Measurements from ENCODE around the gene IGFBP1. TPM values are rescaled to one million over a fixed set of nuclear protein-coding genes. Genes with fewer than 3 reads are reported as not detected.

IGFBP1 gene
- total RNA-seq, 1 donor from 2014 or later = not detected

DNA sequence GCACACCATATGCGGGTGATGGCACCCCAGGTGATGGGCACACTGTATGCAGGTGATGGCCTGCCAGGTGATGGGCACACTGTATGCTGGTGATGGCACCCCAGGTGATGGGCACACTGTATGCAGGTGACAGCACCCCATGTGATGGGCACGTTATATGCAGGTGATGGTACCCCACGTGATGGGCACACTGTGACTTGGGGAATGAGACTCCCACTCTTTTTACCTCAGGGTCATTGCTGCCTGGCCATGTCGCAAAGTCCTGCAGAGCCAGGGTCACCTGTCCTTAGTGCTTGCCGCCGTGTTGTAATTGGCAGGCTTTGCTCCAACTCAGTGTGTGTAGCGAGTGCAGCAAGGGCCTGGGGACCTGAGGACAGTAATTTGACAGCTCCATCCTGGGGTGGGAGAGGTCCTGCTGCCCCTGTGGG, 7.8 kb upstream of the IGFBP1 start:
- DNase-seq (ENCODE audit: extremely low read depth, low read depth, low spot score) = no peak

DNA sequence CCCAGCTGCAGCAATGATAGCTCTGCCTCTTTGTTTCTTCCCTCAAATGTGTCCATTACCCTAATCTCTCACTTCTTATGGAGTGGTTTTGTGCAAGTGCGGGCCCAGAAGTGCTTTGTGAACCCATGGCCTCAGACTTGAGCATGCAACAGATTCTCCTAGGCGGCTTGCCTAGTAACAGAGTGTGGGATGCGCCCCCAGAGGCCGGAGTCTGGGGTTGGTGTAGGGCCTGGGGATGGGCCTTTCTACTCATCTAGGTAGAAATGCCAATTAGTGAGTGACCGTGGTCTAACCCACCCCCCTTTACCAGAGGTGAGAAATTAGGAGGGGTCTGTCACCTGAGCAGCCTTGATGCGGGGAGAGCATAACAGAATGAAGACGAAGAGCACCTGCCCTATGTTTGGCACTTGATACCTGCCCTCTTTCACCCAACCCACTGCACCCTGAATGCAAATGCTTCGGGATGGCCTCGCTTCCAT, 7.0 kb upstream of the IGFBP1 start:
- no peak for DNase-seq (ENCODE audit: extremely low read depth, low read depth, low spot score)

DNA sequence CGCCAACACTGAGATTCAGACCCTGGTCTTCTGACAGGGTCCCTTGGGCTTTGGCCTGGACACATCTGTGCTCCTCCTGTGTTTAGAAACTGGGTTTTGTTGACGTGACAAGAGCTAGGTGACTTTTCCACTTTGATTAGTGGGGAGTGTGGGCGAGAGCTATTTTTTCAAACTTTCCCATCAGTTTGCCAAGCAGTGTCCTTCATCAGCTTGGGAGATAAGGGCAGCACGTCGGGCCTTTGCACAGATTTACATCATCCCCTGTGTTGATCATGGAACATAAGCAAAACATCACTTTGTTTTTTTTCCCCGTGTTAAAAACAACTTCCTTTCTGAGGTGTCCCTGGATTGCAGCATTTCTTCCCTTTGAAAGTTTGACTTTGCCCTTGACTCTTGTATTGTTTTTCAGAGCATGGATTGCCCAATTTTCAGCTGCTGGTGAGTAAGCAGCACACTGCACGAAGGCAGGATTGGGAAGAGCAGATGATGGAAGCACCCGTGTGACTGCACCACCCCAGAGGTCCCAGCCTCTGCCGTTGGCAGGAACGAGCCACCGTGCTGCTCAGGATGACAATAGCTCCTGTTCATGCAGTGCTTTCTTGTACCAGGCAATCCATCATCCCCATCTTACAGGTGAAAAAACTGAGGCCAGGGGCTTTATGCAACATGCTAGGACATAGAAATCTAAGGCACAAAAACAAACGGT, 6.4 kb upstream of the IGFBP1 start:
- no peak for DNase-seq (ENCODE audit: extremely low read depth, low read depth, low spot score)

DNA sequence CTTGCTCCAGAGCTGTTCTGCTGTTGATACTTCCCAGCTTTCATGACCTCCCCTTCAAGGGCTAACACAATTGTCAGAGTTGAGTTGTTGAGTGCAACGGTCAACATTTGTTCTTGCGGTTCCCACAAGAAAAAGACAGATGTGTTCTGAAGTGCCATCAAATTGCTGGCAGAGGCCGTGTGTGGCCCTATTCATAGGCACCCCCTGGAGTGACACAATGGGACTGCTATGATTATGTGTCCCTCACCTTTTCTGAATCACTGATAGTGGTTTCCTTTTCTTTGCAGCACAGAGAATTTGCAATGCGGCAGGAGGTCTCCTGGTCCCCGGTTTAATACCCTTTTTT, 5.8 kb upstream of the IGFBP1 start:
- no peak for DNase-seq (ENCODE audit: extremely low read depth, low read depth, low spot score)

DNA sequence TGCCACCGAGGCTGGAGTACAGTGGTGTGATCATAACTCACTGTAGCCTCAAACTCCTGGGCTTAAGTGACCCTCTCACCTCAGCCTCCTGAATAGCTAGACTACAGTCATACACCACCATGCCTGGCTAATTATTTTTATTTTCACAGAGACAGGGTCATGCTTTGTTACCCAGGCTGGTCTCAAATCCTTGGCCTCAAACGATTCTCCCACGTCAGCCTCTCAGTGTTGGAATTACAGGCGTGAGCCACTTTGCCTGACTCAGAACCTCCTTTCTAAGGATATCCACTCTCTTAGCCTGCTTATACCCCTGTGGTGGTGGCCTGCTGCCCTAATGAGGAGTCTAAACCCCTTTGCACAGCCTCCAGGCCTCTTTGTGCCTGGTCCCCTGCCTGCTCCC, 4.2 kb upstream of the IGFBP1 start:
- no peak for DNase-seq (ENCODE audit: extremely low read depth, low read depth, low spot score)

DNA sequence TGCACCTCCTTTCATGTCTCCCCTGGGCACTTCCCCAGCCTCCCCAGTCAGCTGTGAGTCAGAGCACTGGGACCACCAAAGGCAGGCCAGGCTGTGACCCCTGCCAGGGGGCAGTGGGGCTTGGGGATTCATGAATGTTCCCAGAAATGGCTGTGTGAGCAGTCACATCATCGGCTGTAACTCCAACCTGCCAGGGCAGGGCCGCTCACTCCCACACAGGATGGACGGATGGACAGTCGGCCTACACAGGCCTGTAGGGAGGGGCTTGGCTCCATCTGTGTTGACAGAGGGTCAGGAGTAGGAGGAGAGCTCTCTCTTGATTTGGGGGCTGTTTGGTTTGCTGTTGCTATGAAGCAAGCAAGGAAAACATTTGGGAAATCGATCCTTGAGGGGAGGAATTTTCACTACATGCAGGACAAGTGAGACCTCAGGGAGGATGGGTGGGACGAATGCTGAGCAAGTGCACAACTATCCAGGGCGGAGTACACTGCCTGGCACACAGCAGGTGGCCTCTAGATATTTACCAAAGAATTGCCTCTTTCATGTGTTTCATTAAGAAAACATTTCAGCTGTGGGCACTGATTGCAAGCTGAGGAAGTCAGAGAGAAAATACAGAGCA, 2.9 kb upstream of the IGFBP1 start:
- no peak for DNase-seq (ENCODE audit: extremely low read depth, low read depth, low spot score)

DNA sequence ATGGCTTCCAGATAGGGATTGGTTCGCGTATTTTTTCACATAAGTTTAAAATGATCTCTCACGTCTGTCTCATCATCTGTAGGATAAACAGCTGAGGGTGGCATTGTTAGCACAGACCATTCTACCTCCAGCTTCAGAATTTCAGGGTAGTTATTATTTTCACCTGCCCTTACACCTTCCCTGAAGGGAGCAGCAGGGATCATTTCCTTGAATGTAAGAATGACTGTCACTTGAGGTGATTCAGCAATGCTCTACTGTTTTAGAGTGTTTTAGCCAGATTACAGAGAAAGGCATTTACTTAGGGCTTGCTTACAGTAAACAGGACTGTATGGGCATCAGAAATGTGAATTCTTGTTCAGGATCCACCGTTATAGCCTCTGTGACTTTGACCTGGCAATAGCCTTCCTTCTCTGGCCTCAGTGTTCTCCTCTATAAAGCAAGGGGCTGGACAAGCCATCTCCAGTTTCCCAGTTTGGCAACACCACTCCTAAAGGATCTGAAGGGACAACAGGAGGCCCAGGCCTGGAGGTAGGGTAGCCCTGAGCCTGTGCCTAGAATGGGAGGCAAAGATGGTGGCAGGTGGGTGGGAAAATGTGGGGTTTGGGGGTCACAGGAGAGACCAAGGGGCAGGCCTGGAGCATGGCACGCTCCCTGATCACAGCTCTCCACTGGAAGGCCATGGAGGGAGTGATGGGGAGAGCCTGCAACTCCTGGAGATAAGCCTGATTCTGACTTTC, 1.2 kb upstream of the IGFBP1 start:
- no peak for DNase-seq (ENCODE audit: extremely low read depth, low read depth, low spot score)

DNA sequence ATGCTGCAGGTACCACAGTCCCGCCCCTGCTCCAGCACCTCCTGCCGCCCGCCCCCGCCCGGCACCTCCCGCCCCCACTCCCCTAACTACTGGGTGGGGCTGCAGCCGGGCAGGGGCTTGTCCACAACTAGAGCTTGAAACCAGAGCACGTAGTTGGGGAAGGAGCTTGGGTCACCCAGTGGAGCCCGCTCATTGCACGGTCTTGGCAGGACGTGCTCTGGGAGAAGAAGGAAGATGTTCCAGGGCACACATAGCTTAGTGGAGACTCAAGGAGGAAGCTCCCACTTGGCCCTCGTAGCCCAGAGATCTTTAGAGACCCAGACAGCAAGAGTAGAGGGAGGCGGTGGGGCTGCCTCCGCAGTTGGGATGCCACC, 692 bp downstream of the IGFBP1 start:
- DNase-seq (ENCODE audit: extremely low read depth, low read depth, low spot score) = no peak

DNA sequence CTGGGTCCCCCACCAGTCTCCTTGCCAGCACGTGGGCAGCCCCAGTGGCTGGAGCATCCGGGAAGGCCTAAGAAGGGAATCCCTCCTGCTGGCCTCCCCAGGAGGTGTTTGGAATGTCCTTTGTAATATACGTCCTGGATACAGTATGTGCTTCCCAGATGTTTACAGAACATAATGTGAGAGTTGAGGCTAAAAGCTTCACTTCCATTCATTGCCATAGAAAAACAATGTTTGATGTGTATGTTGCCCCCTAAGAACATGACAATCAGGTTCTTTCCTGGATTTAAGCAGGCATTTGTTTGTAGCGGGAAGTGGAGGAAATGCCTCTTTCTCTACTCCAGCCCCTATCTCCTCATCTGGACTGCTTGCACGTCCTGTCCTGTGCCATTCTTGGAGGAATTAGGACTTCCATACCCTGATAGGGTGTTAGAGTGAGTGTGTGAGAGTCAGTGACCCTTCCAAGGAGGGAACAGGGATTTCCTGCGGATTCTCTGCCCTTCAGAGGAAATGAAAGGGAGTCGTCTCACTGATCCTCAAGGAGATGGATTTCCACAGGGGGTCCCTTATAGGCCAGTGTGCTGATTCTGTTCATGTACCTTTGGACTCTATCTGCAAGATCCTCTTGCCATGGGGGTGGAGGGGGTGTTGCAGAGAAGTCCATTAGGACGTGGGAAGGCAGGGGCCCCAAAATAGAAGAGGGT, 1.2 kb downstream of the IGFBP1 start:
- peak; percentile 81 for DNase-seq (ENCODE audit: extremely low read depth, low read depth, low spot score)

DNA sequence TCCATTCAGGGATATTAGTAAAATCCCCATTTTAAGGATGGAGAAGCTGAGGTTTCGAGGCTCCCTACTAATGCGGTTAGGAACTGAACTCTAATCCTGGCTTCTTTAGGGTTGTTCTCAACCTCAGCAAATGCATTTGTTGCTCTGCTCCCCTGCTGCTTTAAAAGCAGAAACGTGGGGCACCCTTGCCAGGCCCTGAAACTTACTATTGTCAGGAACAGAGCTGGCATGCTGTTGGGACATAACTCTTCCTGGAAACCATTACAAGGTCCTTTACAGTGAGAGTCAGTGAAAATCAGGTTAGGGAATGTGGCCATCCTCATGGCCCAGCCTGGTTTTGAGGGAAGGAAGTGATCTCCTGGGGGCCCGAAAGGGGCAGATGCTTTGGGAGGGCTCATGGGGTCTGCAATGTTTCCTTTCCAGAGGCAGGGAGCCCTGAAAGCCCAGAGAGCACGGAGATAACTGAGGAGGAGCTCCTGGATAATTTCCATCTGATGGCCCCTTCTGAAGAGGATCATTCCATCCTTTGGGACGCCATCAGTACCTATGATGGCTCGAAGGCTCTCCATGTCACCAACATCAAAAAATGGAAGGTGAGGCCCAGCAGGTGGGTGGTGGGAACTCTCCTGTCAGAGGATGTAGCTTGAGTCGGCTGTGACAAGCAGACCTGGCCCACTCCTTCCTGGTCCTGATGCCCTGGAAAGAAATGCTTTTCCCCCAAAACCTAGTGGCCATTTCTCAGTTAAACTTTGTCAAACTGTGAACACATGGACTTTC, 2.0 kb downstream of the IGFBP1 start:
- DNase-seq (ENCODE audit: extremely low read depth, low read depth, low spot score) = no peak

DNA sequence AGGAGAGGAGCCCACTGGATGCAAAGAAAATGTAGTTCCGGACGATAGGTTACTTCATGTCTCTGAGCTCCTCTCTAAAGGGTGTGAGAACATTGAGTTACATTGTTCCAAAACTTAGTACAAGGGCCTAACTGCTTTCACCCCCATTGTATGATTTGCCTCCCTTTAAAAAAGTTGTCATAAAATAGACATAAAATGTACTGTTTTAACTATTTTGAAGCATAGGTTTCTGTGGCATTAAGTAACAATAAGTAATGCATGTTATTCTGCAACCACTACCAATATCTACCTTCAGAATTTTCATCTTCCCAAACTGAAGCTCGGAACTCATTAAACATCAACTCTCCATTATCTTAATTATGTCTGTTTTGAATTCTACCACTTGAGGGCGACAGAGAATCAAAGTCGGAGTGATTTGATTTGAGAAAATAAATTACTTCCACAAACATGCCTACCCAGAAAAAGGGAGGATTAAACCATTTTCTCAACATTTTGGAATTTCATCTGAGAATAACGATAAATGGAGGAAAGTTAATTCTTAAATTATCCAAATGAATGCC, 2.7 kb downstream of the IGFBP1 start:
- no peak for DNase-seq (ENCODE audit: extremely low read depth, low read depth, low spot score)

DNA sequence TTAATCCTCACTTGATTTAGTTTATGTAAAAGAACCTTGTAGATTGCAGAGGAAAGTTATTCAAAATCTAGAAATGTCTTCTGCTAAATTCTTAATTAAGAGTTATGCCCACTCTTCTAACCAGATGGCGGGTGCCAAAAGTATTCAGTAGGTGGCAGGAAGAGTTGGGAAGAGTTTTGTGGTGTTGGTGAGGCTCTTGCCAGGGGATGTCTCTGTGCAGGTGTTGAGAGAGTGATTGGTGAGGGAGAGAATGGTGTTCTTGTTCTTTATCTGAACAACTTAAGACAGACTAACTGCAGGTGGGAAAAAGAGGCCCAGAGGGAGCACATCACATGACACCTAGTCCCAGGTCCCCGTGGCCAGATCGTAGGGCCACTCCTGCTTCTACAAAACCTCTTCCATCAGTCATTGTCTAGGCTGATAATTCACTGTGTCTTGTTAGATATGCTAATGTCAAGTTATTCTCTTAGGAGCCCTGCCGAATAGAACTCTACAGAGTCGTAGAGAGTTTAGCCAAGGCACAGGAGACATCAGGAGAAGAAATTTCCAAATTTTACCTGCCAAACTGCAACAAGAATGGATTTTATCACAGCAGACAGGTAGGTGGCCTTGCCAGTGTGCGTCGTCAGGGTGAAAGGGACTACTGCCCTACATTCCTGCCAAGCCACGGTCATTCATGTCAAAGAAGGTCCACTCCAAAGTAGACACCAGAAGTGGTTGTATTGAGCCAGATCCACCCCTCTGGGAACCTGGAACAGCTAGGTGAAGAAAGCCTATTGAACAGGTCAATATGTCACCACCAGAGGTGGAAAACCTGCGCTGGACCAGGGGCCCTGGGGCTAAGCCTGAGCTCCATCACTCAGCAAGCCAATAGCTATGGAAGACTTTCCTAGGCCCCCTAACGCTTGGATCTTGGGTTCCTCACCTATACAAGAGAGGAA, 3.4 kb downstream of the IGFBP1 start:
- no peak for DNase-seq (ENCODE audit: extremely low read depth, low read depth, low spot score)

DNA sequence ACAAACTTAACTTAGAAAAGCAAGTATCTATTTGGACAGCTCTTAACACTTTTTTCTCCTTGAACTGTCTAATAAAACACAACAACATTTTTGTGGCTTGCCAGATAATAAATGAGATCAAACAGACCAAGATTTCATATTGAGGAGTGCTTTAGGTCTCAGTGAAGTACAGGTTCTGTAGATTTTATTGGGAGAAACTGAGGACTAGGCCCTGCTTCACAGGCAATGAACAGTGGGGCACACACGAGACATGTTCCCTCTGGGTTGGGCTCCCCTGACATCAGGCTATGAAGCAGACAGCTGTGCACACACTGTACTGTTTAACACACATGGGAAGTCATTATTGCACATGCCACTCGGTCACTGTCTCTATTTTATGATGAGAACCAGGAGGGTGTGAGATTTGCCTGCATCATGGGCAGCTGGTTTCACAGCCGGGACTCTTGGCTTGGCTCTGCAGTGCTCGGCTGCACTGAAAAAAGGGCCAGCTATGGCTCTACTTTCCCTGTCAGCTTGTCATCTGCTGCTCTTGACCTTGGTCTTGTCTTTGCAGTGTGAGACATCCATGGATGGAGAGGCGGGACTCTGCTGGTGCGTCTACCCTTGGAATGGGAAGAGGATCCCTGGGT, 4.2 kb downstream of the IGFBP1 start:
- no peak for DNase-seq (ENCODE audit: extremely low read depth, low read depth, low spot score)

DNA sequence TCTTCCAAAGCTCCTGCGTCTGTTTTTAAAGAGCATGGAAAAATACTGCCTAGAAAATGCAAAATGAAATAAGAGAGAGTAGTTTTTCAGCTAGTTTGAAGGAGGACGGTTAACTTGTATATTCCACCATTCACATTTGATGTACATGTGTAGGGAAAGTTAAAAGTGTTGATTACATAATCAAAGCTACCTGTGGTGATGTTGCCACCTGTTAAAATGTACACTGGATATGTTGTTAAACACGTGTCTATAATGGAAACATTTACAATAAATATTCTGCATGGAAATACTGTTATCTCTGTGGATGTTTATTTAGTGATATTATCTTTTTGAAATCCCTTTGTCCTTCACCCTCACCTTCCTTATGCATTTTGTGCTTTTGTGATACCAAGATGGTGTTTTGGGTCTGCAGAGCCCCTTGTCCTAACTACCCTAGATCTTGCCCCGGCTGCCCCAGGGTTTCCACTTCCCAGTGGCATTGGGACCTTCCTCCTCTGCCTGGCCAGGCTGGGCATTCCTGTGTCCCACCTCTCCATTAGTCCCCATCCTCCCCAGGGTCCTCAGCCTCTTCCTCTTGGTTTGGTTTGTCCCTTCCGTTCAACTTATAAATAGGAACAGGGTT, 5.2 kb downstream of the IGFBP1 start:
- no peak for DNase-seq (ENCODE audit: extremely low read depth, low read depth, low spot score)

DNA sequence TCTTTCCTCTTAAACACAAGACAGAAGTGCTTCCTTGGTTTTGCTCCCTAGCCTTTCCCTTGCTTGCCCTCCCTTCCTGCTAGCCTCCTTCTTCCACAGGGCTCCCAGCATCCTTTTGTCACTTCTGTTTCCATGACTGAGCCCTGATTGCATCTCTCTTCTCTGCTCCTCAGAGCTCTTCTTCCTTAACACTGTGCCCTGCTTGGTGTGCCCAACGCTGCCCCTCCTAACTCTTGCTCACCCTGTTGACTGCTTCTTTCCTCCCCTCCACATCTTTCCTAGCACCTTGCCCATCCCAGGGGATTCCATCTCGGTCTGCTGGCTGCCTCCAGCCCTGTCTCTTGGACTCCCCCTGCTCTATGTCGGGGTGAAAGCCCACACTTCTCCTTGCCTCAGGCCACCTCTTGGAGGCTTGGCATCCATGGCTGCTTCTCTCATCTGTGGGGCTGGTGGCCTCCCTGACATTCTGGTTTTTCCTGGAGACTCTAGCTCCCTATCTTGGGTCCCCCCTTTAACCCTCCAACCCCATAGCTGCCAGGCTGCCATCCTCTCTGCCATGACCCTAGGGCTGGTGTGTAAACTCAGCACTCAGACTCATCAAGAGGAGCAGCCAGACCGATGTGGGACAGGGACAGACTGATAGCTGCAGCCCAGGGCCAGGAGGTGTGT, 5.8 kb downstream of the IGFBP1 start:
- no peak for DNase-seq (ENCODE audit: extremely low read depth, low read depth, low spot score)

DNA sequence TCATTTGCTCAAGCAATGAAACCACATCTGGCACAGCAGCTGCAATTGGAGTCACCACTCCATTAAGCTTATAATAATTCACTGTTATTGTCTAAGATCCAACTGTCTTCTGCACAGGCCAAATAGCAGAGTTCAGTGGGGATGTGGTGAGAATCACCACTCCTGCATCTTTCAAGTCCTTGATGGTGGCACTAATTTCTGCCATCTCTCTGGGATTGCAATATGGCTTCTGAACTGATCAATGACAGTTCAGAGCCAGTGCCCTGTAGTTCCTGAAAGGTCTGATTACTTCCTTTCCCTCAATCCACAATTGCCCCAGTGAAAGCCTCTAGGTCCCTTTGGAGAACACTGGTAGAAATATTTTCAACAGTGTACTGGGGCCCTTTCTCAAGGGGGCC, 6.4 kb downstream of the IGFBP1 start:
- no peak for DNase-seq (ENCODE audit: extremely low read depth, low read depth, low spot score)

DNA sequence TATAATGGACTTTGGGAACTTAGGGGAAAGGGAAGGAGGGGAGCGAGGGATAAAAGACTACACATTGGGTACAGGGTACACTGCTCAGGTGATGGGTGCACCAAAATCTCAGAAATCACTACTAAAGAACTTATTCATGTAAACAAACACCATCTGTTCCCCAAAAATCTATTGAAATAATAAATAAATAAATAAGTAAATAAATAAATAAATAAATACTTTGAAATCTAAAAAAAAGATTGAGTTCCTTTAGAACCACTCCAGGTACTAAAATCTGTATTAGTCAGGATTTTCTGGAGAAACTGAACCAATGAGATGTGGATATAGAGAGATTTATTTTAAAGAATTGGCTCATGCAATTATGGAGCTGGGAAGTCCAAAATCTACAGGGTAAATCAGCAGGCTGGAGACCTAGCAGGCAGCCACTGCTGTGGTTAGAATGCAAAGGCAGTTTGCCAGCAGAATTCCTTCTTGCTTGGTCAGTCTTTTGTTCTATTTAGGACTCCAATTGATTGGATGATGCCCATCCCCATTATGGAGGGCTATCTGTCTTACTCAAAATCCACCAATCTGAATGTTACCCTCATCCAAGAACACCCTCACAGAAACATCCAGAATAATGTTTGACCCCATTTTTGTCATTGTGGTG, 8.9 kb downstream of the IGFBP1 start:
- no peak for DNase-seq (ENCODE audit: extremely low read depth, low read depth, low spot score)
